ENCODE data around the gene BBLN. TPM values are rescaled to one million over a fixed set of nuclear protein-coding genes. Genes with fewer than 3 reads are reported as not detected.

The BBLN gene
- total RNA-seq, 2 experiments from 2014 or later = 64.4 to 68.5 TPM

DNA sequence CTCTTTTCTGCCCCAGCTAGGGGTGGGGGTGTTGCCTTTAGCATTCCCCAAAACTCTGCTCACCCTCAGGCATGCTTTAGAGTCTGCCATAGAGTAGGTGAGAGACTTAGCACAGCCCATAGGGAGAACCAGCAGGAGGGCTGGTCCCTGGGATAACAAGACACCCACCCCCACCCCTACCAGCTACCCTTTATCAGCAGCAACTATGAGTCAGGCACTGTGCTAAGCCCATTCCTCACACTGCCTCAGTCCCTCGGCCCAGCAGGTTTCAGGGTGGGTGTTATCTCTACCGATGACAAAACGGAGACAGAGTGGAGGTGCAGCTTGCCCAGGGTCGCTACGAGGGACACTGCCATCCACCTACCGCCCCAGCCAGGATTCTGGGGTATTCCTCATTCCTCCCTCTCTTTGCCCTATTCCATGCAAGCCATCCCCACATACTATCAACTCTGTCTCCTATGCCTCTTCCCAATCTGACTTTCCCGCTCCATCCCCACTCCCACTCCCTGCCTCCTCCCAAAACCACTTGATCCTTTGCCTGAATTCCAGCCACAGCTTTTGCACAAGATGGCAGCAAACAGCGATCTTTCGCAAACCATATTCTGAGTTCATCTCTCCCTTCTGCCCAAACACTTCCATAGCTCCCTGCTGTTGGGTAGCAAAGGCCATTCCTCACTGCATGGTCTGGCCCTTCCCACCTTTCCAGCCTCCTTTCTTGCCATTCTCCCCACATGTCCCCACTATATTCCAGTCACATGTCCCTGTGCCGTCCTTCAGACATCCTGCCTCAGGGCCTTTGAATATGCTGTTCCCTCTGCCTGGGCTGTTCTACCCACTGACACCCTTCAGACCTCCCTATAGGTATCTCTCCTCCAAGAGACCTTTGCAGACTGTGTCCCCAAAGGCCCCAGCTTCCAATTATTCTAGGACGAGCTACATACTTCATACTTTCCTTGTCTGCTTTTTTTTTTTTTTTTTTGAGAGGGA, 26.2 kb downstream of the BBLN start:
- POLR2A ChIA-PET = interaction anchor here (0.7 kb wide), 1 partner anchor 38 kb away, joined by 6 read pairs; no protein-coding TSS in a partner anchor
- intact Hi-C loops (cut with DNase I, micrococcal nuclease) = no loop called here
- CTCF ChIA-PET = interaction anchor here (0.7 to 1.8 kb wide), 4 partner anchors 14 to 955 kb away, joined by 3 to 6 read pairs (median 4); no protein-coding TSS in a partner anchor

GRCh38 chr9:128187361-128187760, 27.3 kb downstream of the BBLN start:
- Mint-ChIP-seq H3K4me3 (no peak overlapping the region), H3K9me3 (ENCODE audit: low read depth) (no peaks in the 10 kb centered on the region), H3K27me3 (no peaks in the 10 kb centered on the region), H3K4me1 (peaks cover 29% of the 10 kb centered on the region), H3K36me3 (ENCODE audit: low read depth) (peaks cover 33% of the 10 kb centered on the region), H3K27ac (no peak overlapping the region)
- DNase-seq (no peak), ATAC-seq (no peak)
- intact Hi-C loops (cut with DNase I, micrococcal nuclease) = no loop called here
- CTCF ChIA-PET = interaction anchor here (0.6 to 1.8 kb wide), 6 partner anchors 12 to 381 kb away, joined by 3 to 6 read pairs (median 4); no protein-coding TSS in a partner anchor
- POLR2A ChIA-PET = no interaction called here

More for the DNA sequence above, 26.2 kb downstream of the BBLN start:
- Mint-ChIP-seq H3K4me1 (peaks cover 29% of the 10 kb centered on the region), H3K27ac (no peak overlapping the region), H3K9me3 (ENCODE audit: low read depth) (no peaks in the 10 kb centered on the region), H3K36me3 (ENCODE audit: low read depth) (peaks cover 33% of the 10 kb centered on the region), H3K4me3 (no peak overlapping the region), H3K27me3 (no peaks in the 10 kb centered on the region)
- DNase-seq (no peak), ATAC-seq (no peak)

DNA sequence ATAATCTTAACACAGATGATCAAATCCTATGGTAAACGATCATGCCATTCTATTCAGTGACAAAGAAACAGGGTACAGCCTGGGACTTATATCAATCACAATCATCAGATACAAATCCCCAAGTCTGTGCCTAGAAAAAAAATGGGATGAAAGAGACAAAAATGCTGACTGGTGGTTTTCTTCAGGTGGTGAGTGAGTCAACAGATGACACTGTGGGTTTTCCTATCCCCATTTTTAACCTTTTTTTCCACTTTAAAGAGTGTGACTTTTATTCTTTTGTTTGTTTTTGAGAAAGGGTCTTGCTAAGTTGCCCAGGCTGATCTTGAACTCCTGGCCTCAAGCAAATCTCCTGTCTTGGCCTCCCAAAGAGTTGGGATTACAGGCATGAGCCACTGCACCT, 28.1 kb downstream of the BBLN start:
- no peak for ATAC-seq
- no peak for DNase-seq
- intact Hi-C loops (cut with DNase I, micrococcal nuclease) = no loop called here
- POLR2A ChIA-PET = no interaction called here
- Mint-ChIP-seq H3K9me3 (ENCODE audit: low read depth) (no peaks in the 10 kb centered on the region), H3K27me3 (no peaks in the 10 kb centered on the region), H3K36me3 (ENCODE audit: low read depth) (peaks cover 28% of the 10 kb centered on the region), H3K4me3 (no peak overlapping the region), H3K27ac (no peak overlapping the region), H3K4me1 (peaks cover 35% of the 10 kb centered on the region)
- CTCF ChIA-PET = interaction anchor here (0.7 to 1.8 kb wide), 3 partner anchors 13 to 381 kb away, joined by 3 read pairs; no protein-coding TSS in a partner anchor

DNA sequence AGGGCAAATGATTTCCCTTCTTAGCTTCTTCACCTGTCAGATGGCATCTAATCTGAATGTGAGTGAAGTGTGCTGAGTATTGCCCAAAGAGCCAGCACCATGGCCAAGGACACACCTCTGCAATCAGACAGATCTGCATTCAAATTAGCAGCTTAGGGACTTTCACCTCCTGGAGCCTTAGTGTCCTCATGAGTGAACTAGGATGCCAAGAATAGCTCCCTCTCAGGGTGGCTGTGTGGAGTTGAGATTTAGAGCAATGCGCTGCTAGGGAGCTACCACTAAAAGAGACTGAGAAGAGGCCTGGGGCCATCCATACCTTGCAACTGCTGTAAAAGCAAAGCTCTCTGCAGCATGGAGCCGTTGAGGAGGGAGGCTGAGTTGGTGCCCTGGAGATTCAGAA, 29.9 kb downstream of the BBLN start:
- intact Hi-C loops (cut with DNase I, micrococcal nuclease) = loop anchor here (2.0 to 5.0 kb wide), 2 partner anchors 61 to 132 kb away; partner anchors contain the start of genes COQ4 (in 1 of the 2) and TRUB2 (in 1 of the 2)
- peak; percentile 13 for ATAC-seq
- peak overlapping the region; percentile 87 for H3K4me3 Mint-ChIP-seq
- DNase-seq = no peak
- no peaks in the 10 kb centered on the region for H3K9me3 Mint-ChIP-seq (ENCODE audit: low read depth)
- H3K4me1 Mint-ChIP-seq = peaks cover 28% of the 10 kb centered on the region
- POLR2A ChIA-PET = interaction anchor here (0.6 kb wide), 1 partner anchor 17 kb away, joined by 3 read pairs; no protein-coding TSS in a partner anchor
- peaks cover 28% of the 10 kb centered on the region for H3K36me3 Mint-ChIP-seq (ENCODE audit: low read depth)
- H3K27me3 Mint-ChIP-seq = no peaks in the 10 kb centered on the region
- CTCF ChIA-PET = interaction anchor here (0.6 to 1.5 kb wide), 6 partner anchors 11 to 604 kb away, joined by 3 to 7 read pairs (median 4); partner anchors contain the start of gene BBLN
- peak overlapping the region; percentile 5 for H3K27ac Mint-ChIP-seq

GRCh38 chr9:128190516-128191405, 30.7 kb downstream of the BBLN start:
- peaks cover 28% of the 10 kb centered on the region for H3K4me1 Mint-ChIP-seq
- peak overlapping the region; percentile 87 for H3K4me3 Mint-ChIP-seq
- peak overlapping the region; percentile 85 for H3K27ac Mint-ChIP-seq
- no peaks in the 10 kb centered on the region for H3K27me3 Mint-ChIP-seq
- DNase-seq (peak; percentile 24), ATAC-seq (peak; percentile 41)
- no peaks in the 10 kb centered on the region for H3K9me3 Mint-ChIP-seq (ENCODE audit: low read depth)
- POLR2A ChIA-PET = interaction anchor here (0.6 kb wide), 2 partner anchors 86 to 1435 kb away, joined by 3 read pairs; partner anchors contain the start of gene NTMT1
- peaks cover 23% of the 10 kb centered on the region for H3K36me3 Mint-ChIP-seq (ENCODE audit: low read depth)
- intact Hi-C loops (cut with DNase I, micrococcal nuclease) = loop anchor here (1.0 to 5.0 kb wide), 6 partner anchors 13 to 151 kb away; partner anchors contain the start of genes BBLN (in 1 of the 2), COQ4 (in 1 of the 2), DNM1 (in 1 of the 2) and TRUB2 (in 1 of the 2)
- CTCF ChIA-PET = interaction anchor here (0.6 to 1.5 kb wide), 9 partner anchors 11 to 651 kb away, joined by 3 to 7 read pairs (median 3); partner anchors contain the start of gene PKN3

DNA sequence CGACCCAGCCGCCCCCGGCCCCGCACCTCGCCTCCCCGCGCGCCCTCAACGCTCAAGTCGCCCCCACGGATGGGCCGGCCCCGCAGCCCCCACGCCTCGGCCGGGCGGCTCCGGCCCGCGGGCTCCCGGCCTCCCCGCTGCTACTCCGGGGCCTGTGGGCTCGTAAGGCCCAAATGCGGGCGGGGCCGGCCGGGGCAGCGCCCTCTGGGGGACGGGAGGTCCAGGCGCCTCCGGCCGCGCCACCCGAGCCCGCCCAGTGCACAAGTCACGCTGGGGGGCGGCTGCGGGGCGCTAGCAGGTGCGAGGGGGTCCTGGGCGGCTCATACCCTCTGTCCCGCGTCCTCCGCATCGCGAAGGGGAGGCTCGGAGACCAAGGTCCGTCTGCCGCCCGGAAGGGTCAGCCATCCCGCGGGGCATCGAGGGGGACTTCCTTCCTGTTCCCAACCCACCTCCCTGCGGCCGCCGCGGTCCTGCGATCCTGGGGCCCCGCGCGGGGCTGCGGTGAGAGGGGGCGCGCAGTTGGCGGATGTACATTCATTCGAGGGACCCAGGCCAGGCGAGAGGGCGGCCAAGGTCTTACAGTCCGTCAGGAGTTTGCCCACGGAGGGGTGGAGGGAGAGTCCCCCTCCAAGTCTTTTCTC, 31.5 kb downstream of the BBLN start, which contains the start of gene CIZ1:
Gene CIZ1, minus strand, starts transcription at position 167 of the 641 bp plus-strand sequence. CDS start 715 bp downstream, outside the sequence.
- peak within 1 kb of the TSS; percentile 87 for H3K4me3 Mint-ChIP-seq
- CTCF ChIA-PET = interaction anchor here (0.6 to 1.5 kb wide), 4 partner anchors 10 to 511 kb away, joined by 4 to 7 read pairs (median 4); partner anchors contain the start of gene PKN3
- peak; percentile 82 for ATAC-seq
- POLR2A ChIA-PET = interaction anchor here (0.6 to 0.7 kb wide), 2 partner anchors 13 to 1435 kb away, joined by 3 to 5 read pairs; partner anchors contain the start of gene NTMT1
- H3K4me1 Mint-ChIP-seq = peaks cover 28% of the 10 kb centered on the region
- intact Hi-C loops (cut with DNase I, micrococcal nuclease) = loop anchor here (1.0 to 5.0 kb wide), 6 partner anchors 12 to 150 kb away; partner anchors contain the start of genes BBLN (in 1 of the 2), COQ4 (in 1 of the 2), DNM1 (in 1 of the 2) and TRUB2 (in 1 of the 2)
- peak; percentile 84 for DNase-seq
- no peaks in the 10 kb centered on the region for H3K27me3 Mint-ChIP-seq
- peaks cover 21% of the 10 kb centered on the region for H3K36me3 Mint-ChIP-seq (ENCODE audit: low read depth)
- H3K27ac Mint-ChIP-seq = peak within 1 kb of the TSS; percentile 85
- H3K9me3 Mint-ChIP-seq (ENCODE audit: low read depth) = no peaks in the 10 kb centered on the region

GRCh38 chr9:128192601-128193371, 32.7 kb downstream of the BBLN start:
- Mint-ChIP-seq H3K9me3 (ENCODE audit: low read depth) (no peaks in the 10 kb centered on the region), H3K36me3 (ENCODE audit: low read depth) (peaks cover 16% of the 10 kb centered on the region), H3K27ac (no peak overlapping the region), H3K27me3 (no peaks in the 10 kb centered on the region), H3K4me3 (peak overlapping the region; percentile 49), H3K4me1 (peaks cover 27% of the 10 kb centered on the region)
- ChIA-PET CTCF (interaction anchor here (0.6 to 1.6 kb wide), 5 partner anchors 18 to 1432 kb away, joined by 3 to 6 read pairs (median 3); no protein-coding TSS in a partner anchor), POLR2A (no interaction called here)
- intact Hi-C loops (cut with DNase I, micrococcal nuclease) = loop anchor here in 1 of 2 experiments (5.0 kb wide), 1 partner anchor 130 kb away; the partner anchor contains the start of genes COQ4 and TRUB2
- peak; percentile 77 for DNase-seq
- peak; percentile 70 for ATAC-seq

GRCh38 chr9:128193469-128194096, 33.5 kb downstream of the BBLN start:
- CTCF ChIA-PET = interaction anchor here (0.6 to 1.6 kb wide), 3 partner anchors 19 to 561 kb away, joined by 3 to 6 read pairs (median 4); no protein-coding TSS in a partner anchor
- DNase-seq = no peak
- POLR2A ChIA-PET = no interaction called here

More at GRCh38 chr9:128193469-128194096, 33.5 kb downstream of the BBLN start:
- no peaks in the 10 kb centered on the region for H3K27me3 Mint-ChIP-seq
- no peak overlapping the region for H3K27ac Mint-ChIP-seq
- H3K9me3 Mint-ChIP-seq (ENCODE audit: low read depth) = no peaks in the 10 kb centered on the region
- H3K36me3 Mint-ChIP-seq (ENCODE audit: low read depth) = peaks cover 12% of the 10 kb centered on the region
- peak overlapping the region; percentile 49 for H3K4me3 Mint-ChIP-seq
- intact Hi-C loops (cut with DNase I, micrococcal nuclease) = loop anchor here in 1 of 2 experiments (5.0 kb wide), 1 partner anchor 129 kb away; the partner anchor contains the start of genes COQ4 and TRUB2
- H3K4me1 Mint-ChIP-seq = peaks cover 21% of the 10 kb centered on the region
- no peak for ATAC-seq

Measured in activated CD4-positive, alpha-beta T cell treated with anti-CD3 and anti-CD28 coated beads for 36 hours (primary cell).